ENCODE results near the gene TNNI3K. TPM values are rescaled to one million over a fixed set of nuclear protein-coding genes. Genes with fewer than 3 reads are reported as not detected.

The TNNI3K gene
- total RNA-seq, 4 donors from 2014 or later, result 0.19 TPM; not detected in 3

- no peak overlapping the region for H3K27ac ChIP-seq
- TF ChIP-seq CTCF (IDR thresholded peaks at IDR 0.05), result no peak
- TF ChIP-seq POLR2A (IDR thresholded peaks at IDR 0.05), result no peak
- H3K27me3 ChIP-seq, result no peaks in the 10 kb centered on the region
- intact Hi-C loops (cut with DNase I), result no loop called here
- H3K4me3 ChIP-seq, result no peak overlapping the region
- H3K9me3 ChIP-seq, result no peaks in the 10 kb centered on the region
- no peaks in the 10 kb centered on the region for H3K36me3 ChIP-seq
- no peaks in the 10 kb centered on the region for H3K4me1 ChIP-seq
- DNase-seq, result no peak
- WGBS, 2 donors, result 47 to 58% methylated on average over 2 of the region's 2 CpGs
These were observed 218.1 kb downstream of the TNNI3K start for GRCh38 chr1:74453277-74453676.

- H3K27me3 ChIP-seq, result no peaks in the 10 kb centered on the region
- no peaks in the 10 kb centered on the region for H3K36me3 ChIP-seq
- H3K9me3 ChIP-seq, result no peaks in the 10 kb centered on the region
- intact Hi-C loops (cut with DNase I), result no loop called here
- no peak for DNase-seq
- H3K27ac ChIP-seq, result no peak overlapping the region
- H3K4me3 ChIP-seq, result no peak overlapping the region
- no peaks in the 10 kb centered on the region for H3K4me1 ChIP-seq
- TF ChIP-seq CTCF (IDR thresholded peaks at IDR 0.05), result no peak
These were observed 220.2 kb downstream of the TNNI3K start for GRCh38 chr1:74455390-74455789.

- intact Hi-C loops (cut with DNase I), result no loop called here
- Histone ChIP-seq H3K4me1 (no peaks in the 10 kb centered on the region), H3K27ac (no peak overlapping the region), H3K27me3 (no peaks in the 10 kb centered on the region), H3K4me3 (no peak overlapping the region), H3K36me3 (no peaks in the 10 kb centered on the region), H3K9me3 (no peaks in the 10 kb centered on the region)
- no peak for TF ChIP-seq CTCF (IDR thresholded peaks at IDR 0.05)
- TF ChIP-seq POLR2A (IDR thresholded peaks at IDR 0.05), result no peak
- 60 to 77% methylated on average over 2 of the region's 2 CpGs for WGBS, 2 donors
- no peak for DNase-seq
These were observed 222.1 kb downstream of the TNNI3K start for GRCh38 chr1:74457253-74457652.

GRCh38 chr1:74463333-74463988 lies 228.3 kb downstream of the TNNI3K start:
- H3K27ac ChIP-seq, result peak overlapping the region in 2 of 4 donors; percentile 38 to 52
- H3K9me3 ChIP-seq, result no peaks in the 10 kb centered on the region
- no peak for TF ChIP-seq CTCF (IDR thresholded peaks at IDR 0.05)
- TF ChIP-seq POLR2A (IDR thresholded peaks at IDR 0.05), result no peak
- H3K27me3 ChIP-seq, result no peaks in the 10 kb centered on the region
- intact Hi-C loops (cut with DNase I), result no loop called here
- H3K4me3 ChIP-seq, result no peak overlapping the region
- no peaks in the 10 kb centered on the region for H3K36me3 ChIP-seq
- H3K4me1 ChIP-seq, result no peaks in the 10 kb centered on the region
- no peak for DNase-seq
- WGBS, 2 donors, result 53 to 57% methylated on average over 9 of the region's 9 CpGs

GRCh38 chr1:74464037-74464436 lies 228.8 kb downstream of the TNNI3K start:
- intact Hi-C loops (cut with DNase I), result no loop called here
- no peak for TF ChIP-seq POLR2A (IDR thresholded peaks at IDR 0.05)
- TF ChIP-seq CTCF (IDR thresholded peaks at IDR 0.05), result no peak
- Histone ChIP-seq H3K27me3 (no peaks in the 10 kb centered on the region), H3K4me3 (no peak overlapping the region), H3K27ac (peak overlapping the region in 2 of 4 donors; percentile 38 to 52), H3K4me1 (no peaks in the 10 kb centered on the region), H3K9me3 (no peaks in the 10 kb centered on the region), H3K36me3 (no peaks in the 10 kb centered on the region)
- no peak for DNase-seq
- WGBS, 2 donors, result 75% methylated on average over 6 of the region's 6 CpGs
